Measurements from ENCODE around the gene PPP1R37. TPM values are rescaled to one million over a fixed set of nuclear protein-coding genes. Genes with fewer than 3 reads are reported as not detected.

Gene PPP1R37
- total and polyA plus RNA-seq, 12 donors: 12.5 to 38.3 (median 16.8) TPM

- DNase-seq: no peak
- TF ChIP-seq CTCF (IDR thresholded peaks at IDR 0.05): no peak
- Histone ChIP-seq H3K36me3 (peaks cover 0 to 73% (median 27%) of the 10 kb centered on the region in 9 donors), H3K27me3 (no peaks in the 10 kb centered on the region), H3K4me1 (peaks cover 0 to 79% (median 51%) of the 10 kb centered on the region in 9 donors), H3K27ac (peak overlapping the region in 3 of 10 donors; percentile 30 to 63 (median 62)), H3K4me3 (peak overlapping the region in 1 of 10 donors; percentile 30), H3K9me3 (no peaks in the 10 kb centered on the region)
- ATAC-seq: no peak
- intact Hi-C loops (cut with DNase I): no loop called here
- WGBS, 2 donors: 75 to 80% methylated on average over 7 of the region's 7 CpGs
These were observed 45.7 kb upstream of the PPP1R37 start for GRCh38 chr19:45047188-45047797.

GRCh38 chr19:45049073-45049736 is 43.8 kb upstream of the PPP1R37 start:
- ATAC-seq: peak in 7 of 8 donors; percentile 49 to 87 (median 76)
- intact Hi-C loops (cut with DNase I): no loop called here
- Histone ChIP-seq H3K27ac (peak overlapping the region in 4 of 10 donors; percentile 8 to 57 (median 32)), H3K4me3 (no peak overlapping the region), H3K27me3 (no peaks in the 10 kb centered on the region), H3K36me3 (peaks cover 0 to 75% (median 17%) of the 10 kb centered on the region in 9 donors), H3K4me1 (peaks cover 0 to 72% (median 48%) of the 10 kb centered on the region in 9 donors), H3K9me3 (no peaks in the 10 kb centered on the region)
- WGBS, 2 donors: 73 to 81% methylated on average over 8 of the region's 8 CpGs
- no peak for TF ChIP-seq CTCF (IDR thresholded peaks at IDR 0.05)
- DNase-seq: peak; percentile 33 to 44

GRCh38 chr19:45050036-45050435 is 42.9 kb upstream of the PPP1R37 start:
- Histone ChIP-seq H3K36me3 (peaks cover 0 to 75% (median 16%) of the 10 kb centered on the region in 9 donors), H3K27ac (no peak overlapping the region), H3K4me1 (peaks cover 0 to 64% (median 42%) of the 10 kb centered on the region in 9 donors), H3K9me3 (no peaks in the 10 kb centered on the region), H3K27me3 (no peaks in the 10 kb centered on the region), H3K4me3 (no peak overlapping the region)
- ATAC-seq (no peak), DNase-seq (no peak)
- no peak for TF ChIP-seq CTCF (IDR thresholded peaks at IDR 0.05)
- intact Hi-C loops (cut with DNase I): loop anchor here in 3 of 10 donors (10.0 kb wide), 1 partner anchor 145 kb away; the partner anchor contains the start of gene APOE (in 3 of the 3)
- WGBS, 2 donors: 70 to 78% methylated on average over 6 of the region's 6 CpGs

- H3K27me3 ChIP-seq: no peaks in the 10 kb centered on the region
- intact Hi-C loops (cut with DNase I): loop anchor here in 3 of 10 donors (10.0 kb wide), 1 partner anchor 147 kb away; the partner anchor contains the start of gene APOE (in 3 of the 3)
- H3K27ac ChIP-seq: no peak overlapping the region
- no peaks in the 10 kb centered on the region for H3K9me3 ChIP-seq
- DNase-seq (no peak), ATAC-seq (no peak)
- H3K4me3 ChIP-seq: no peak overlapping the region
- peaks cover 0 to 75% (median 25%) of the 10 kb centered on the region in 9 donors for H3K36me3 ChIP-seq
- 72 to 73% methylated on average over 9 of the region's 9 CpGs for WGBS, 2 donors
- no peak for TF ChIP-seq CTCF (IDR thresholded peaks at IDR 0.05)
- peaks cover 0 to 44% (median 24%) of the 10 kb centered on the region in 9 donors for H3K4me1 ChIP-seq
These were observed 40.9 kb upstream of the PPP1R37 start for GRCh38 chr19:45051929-45052579.
